ENCODE measurements around the gene WDR38. TPM values are rescaled to one million over a fixed set of nuclear protein-coding genes. Genes with fewer than 3 reads are reported as not detected.

WDR38 gene
- total and polyA plus RNA-seq, 2 donors (not counting 1 experiment from before 2014, with no cell fraction given), result not detected

DNA sequence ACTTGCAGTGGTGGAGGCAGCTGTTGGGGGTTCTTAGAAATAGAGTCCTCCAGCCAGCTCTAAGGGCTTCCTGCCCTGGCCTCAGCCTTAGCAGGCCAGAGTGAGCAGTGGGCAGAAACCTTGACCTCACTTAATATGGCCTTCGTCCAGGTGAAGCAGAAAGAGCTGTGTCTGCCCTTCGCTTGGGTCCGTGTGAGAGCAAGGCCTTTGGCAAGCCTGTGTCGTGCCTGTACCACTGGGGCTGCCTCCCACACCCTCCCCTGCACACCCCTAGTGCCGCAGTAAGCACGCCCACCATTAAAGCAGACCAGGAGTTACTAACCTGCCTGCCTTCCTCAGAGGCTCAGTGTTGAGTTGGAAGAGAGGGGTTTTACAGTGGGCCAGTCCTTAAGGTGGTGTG is 22.2 kb downstream of the WDR38 start:
- no peak overlapping the region for H3K4me3 ChIP-seq (replicated peaks in 1 of 4; ENCODE audit: control extremely low read depth in 1 of 4, insufficient read depth in 1 of 4, low read depth in 3 of 4, low read length in 4 of 4)
- TF ChIP-seq, protein P1, sequence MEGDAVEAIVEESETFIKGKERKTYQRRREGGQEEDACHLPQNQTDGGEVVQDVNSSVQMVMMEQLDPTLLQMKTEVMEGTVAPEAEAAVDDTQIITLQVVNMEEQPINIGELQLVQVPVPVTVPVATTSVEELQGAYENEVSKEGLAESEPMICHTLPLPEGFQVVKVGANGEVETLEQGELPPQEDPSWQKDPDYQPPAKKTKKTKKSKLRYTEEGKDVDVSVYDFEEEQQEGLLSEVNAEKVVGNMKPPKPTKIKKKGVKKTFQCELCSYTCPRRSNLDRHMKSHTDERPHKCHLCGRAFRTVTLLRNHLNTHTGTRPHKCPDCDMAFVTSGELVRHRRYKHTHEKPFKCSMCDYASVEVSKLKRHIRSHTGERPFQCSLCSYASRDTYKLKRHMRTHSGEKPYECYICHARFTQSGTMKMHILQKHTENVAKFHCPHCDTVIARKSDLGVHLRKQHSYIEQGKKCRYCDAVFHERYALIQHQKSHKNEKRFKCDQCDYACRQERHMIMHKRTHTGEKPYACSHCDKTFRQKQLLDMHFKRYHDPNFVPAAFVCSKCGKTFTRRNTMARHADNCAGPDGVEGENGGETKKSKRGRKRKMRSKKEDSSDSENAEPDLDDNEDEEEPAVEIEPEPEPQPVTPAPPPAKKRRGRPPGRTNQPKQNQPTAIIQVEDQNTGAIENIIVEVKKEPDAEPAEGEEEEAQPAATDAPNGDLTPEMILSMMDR (conservative IDR thresholded peaks at IDR 0.05 in 1 of 2, IDR thresholded peaks at IDR 0.05 in 1 of 2; ENCODE audit: low read depth in 1 of 2, low read length in 2 of 2), result no peak
- TF ChIP-seq EZH2 (IDR thresholded peaks at IDR 0.05; ENCODE audit: low read length, missing control alignments), result no peak

DNA sequence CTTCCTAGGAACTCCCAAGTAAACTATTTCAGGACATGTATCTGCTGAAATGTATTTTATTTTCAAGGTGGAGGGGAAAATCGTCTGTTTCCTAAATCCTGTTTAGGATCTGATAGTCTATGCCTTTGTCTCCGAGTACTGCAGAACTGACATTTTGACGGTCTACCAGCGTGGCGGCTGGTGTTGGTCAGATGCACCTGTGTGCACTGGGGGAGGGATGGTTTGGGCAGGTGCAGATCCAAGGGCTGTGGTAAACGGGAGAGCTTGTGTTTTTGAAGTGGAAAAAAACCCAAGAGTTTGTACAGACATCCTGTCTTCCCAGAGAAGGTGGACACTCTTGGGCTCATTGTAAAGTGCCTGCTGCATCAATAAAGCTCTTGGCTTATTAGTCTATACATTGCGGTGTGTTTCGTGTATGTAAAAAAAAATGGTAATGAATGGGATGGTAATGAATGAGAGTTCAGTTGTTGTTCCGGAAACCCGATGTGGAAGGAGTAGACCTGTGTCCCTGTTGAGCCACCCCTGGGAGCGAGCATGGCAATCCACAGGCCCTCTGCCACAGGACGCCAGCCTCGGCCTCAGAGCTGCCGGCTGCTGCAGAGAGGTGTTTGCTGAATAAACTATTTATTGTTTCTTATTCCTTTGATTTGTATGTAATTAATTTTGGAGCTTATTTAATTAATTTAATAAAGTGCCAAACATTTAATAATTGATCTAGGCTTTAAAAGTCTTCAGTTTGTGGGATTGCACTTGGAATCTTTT is 23.9 kb downstream of the WDR38 start:
- H3K79me2 ChIP-seq (ENCODE audit: control insufficient read depth, insufficient read depth, low read length), result peaks cover 37% of the 10 kb centered on the region
- no peaks in the 10 kb centered on the region for H3K27me3 ChIP-seq (ENCODE audit: control insufficient read depth, insufficient read depth, low read length)
- H3K4me1 ChIP-seq (ENCODE audit: control insufficient read depth, extremely low read depth, insufficient read depth, low read length), result peaks cover 5% of the 10 kb centered on the region
- no peak overlapping the region for H3K4me2 ChIP-seq (ENCODE audit: extremely low read depth, insufficient read depth, low read length)
- no peak for DNase-seq (ENCODE audit: low read depth in 2 of 2)
- H2AFZ ChIP-seq (ENCODE audit: low read length), result no peak overlapping the region
- H3K36me3 ChIP-seq (ENCODE audit: control insufficient read depth, insufficient read depth, low read length), result peaks cover 26% of the 10 kb centered on the region
- H3K27ac ChIP-seq (ENCODE audit: insufficient read depth, low read length), result no peak overlapping the region
- TF ChIP-seq EZH2 (IDR thresholded peaks at IDR 0.05; ENCODE audit: low read length, missing control alignments), result no peak
- TF ChIP-seq, protein P1 (conservative IDR thresholded peaks at IDR 0.05 in 1 of 2, IDR thresholded peaks at IDR 0.05 in 1 of 2; ENCODE audit: low read depth in 1 of 2, low read length in 2 of 2), result no peak
- no peaks in the 10 kb centered on the region for H4K20me1 ChIP-seq (ENCODE audit: control insufficient read depth, extremely low read depth, insufficient read depth, low read length)
- no peak overlapping the region for H3K9ac ChIP-seq (ENCODE audit: insufficient read depth, low read length)
- H3K9me3 ChIP-seq (ENCODE audit: control insufficient read depth, insufficient read depth, low read depth, low read length), result no peaks in the 10 kb centered on the region
- H3K4me3 ChIP-seq (replicated peaks in 1 of 4; ENCODE audit: control extremely low read depth in 1 of 4, insufficient read depth in 1 of 4, low read depth in 3 of 4, low read length in 4 of 4), result no peak overlapping the region

More for the DNA sequence above, 22.2 kb downstream of the WDR38 start:
- Histone ChIP-seq H4K20me1 (ENCODE audit: control insufficient read depth, extremely low read depth, insufficient read depth, low read length) (no peaks in the 10 kb centered on the region), H3K79me2 (ENCODE audit: control insufficient read depth, insufficient read depth, low read length) (peaks cover 54% of the 10 kb centered on the region), H3K4me2 (ENCODE audit: extremely low read depth, insufficient read depth, low read length) (no peak overlapping the region), H3K9ac (ENCODE audit: insufficient read depth, low read length) (no peak overlapping the region), H3K36me3 (ENCODE audit: control insufficient read depth, insufficient read depth, low read length) (peaks cover 29% of the 10 kb centered on the region), H3K27ac (ENCODE audit: insufficient read depth, low read length) (no peak overlapping the region), H3K9me3 (ENCODE audit: control insufficient read depth, insufficient read depth, low read depth, low read length) (no peaks in the 10 kb centered on the region), H3K4me1 (ENCODE audit: control insufficient read depth, extremely low read depth, insufficient read depth, low read length) (peaks cover 14% of the 10 kb centered on the region), H3K27me3 (ENCODE audit: control insufficient read depth, insufficient read depth, low read length) (no peaks in the 10 kb centered on the region), H2AFZ (ENCODE audit: low read length) (no peak overlapping the region)
- DNase-seq (ENCODE audit: low read depth in 2 of 2), result no peak

DNA sequence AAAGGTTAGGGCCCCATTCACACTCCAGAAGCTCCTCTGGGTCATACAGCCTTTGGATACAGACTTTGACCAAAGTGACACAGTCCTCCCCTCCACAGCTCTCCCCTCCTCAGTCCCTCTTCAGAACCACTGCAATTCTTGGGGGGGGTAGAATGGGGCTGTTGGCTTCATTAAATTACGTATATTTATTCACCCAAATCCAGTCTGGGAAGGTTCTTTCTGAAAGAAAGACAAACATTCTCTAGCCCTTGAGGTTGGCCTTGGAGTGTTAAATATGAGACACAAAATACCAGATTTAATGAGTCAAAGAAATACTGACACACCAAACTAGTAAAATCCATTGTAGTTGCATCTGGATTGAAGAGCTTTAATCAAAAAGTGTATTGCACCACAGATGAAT is 24.8 kb downstream of the WDR38 start:
- no peaks in the 10 kb centered on the region for H4K20me1 ChIP-seq (ENCODE audit: control insufficient read depth, extremely low read depth, insufficient read depth, low read length)
- no peak for TF ChIP-seq EZH2 (IDR thresholded peaks at IDR 0.05; ENCODE audit: low read length, missing control alignments)
- TF ChIP-seq, protein P1 (conservative IDR thresholded peaks at IDR 0.05 in 1 of 2, IDR thresholded peaks at IDR 0.05 in 1 of 2; ENCODE audit: low read depth in 1 of 2, low read length in 2 of 2), result no peak
- no peak for DNase-seq (ENCODE audit: low read depth in 2 of 2)
- no peaks in the 10 kb centered on the region for H3K9me3 ChIP-seq (ENCODE audit: control insufficient read depth, insufficient read depth, low read depth, low read length)
- no peak overlapping the region for H3K4me3 ChIP-seq (replicated peaks in 1 of 4; ENCODE audit: control extremely low read depth in 1 of 4, insufficient read depth in 1 of 4, low read depth in 3 of 4, low read length in 4 of 4)
- no peak overlapping the region for H2AFZ ChIP-seq (ENCODE audit: low read length)
- H3K79me2 ChIP-seq (ENCODE audit: control insufficient read depth, insufficient read depth, low read length), result peaks cover 30% of the 10 kb centered on the region
- no peak overlapping the region for H3K9ac ChIP-seq (ENCODE audit: insufficient read depth, low read length)
- H3K36me3 ChIP-seq (ENCODE audit: control insufficient read depth, insufficient read depth, low read length), result peaks cover 28% of the 10 kb centered on the region
- H3K4me1 ChIP-seq (ENCODE audit: control insufficient read depth, extremely low read depth, insufficient read depth, low read length), result no peaks in the 10 kb centered on the region
- H3K27ac ChIP-seq (ENCODE audit: insufficient read depth, low read length), result no peak overlapping the region
- H3K27me3 ChIP-seq (ENCODE audit: control insufficient read depth, insufficient read depth, low read length), result no peaks in the 10 kb centered on the region
- no peak overlapping the region for H3K4me2 ChIP-seq (ENCODE audit: extremely low read depth, insufficient read depth, low read length)
